Hepatic stellate cell (primary cell): ENCODE data around the gene IFNAR1.
"Not testable (repeated sequence)": the region's sequence is repeated elsewhere in the genome, so short reads cannot be mapped to it uniquely, and the experiment has no call there.

Experiments
- DNase-seq: peaks from one replicate; pipeline ENCODE4 v3.0.0; 2011; ENCODE audit warnings: low spot score

Gene IFNAR1

GRCh38 chr21:33348706-33349105, 23.9 kb downstream of the IFNAR1 start:
- DNase-seq: no peak

GRCh38 chr21:33350676-33351075, 25.9 kb downstream of the IFNAR1 start:
- no peak for DNase-seq

GRCh38 chr21:33355355-33355754, 30.6 kb downstream of the IFNAR1 start:
- no peak for DNase-seq

GRCh38 chr21:33355996-33356395, 31.2 kb downstream of the IFNAR1 start:
- DNase-seq: no peak

GRCh38 chr21:33357177-33357576, 32.4 kb downstream of the IFNAR1 start:
- no peak for DNase-seq

GRCh38 chr21:33359446-33359845, 34.7 kb downstream of the IFNAR1 start:
- DNase-seq: no peak

GRCh38 chr21:33360281-33360680, 35.5 kb downstream of the IFNAR1 start:
- peak; percentile 57 for DNase-seq

GRCh38 chr21:33360881-33361602, 36.3 kb downstream of the IFNAR1 start:
- peak; percentile 69 for DNase-seq

GRCh38 chr21:33362044-33362555, 37.3 kb downstream of the IFNAR1 start:
- no peak for DNase-seq

- DNase-seq: not testable (repeated sequence)
Observed at GRCh38 chr21:33363911-33364609, 39.3 kb downstream of the IFNAR1 start.

- DNase-seq: no peak
Observed at GRCh38 chr21:33364830-33365229, 40.1 kb downstream of the IFNAR1 start.

GRCh38 chr21:33367309-33367973, 42.7 kb downstream of the IFNAR1 start:
- DNase-seq: no peak

GRCh38 chr21:33368124-33368523, 43.4 kb downstream of the IFNAR1 start:
- no peak for DNase-seq

GRCh38 chr21:33368576-33368975, 43.8 kb downstream of the IFNAR1 start:
- DNase-seq: no peak

- DNase-seq: no peak
Observed at GRCh38 chr21:33369586-33369985, 44.8 kb downstream of the IFNAR1 start.

- no peak for DNase-seq
Observed at GRCh38 chr21:33370305-33370704, 45.5 kb downstream of the IFNAR1 start.

- DNase-seq: no peak
Observed at GRCh38 chr21:33371366-33371765, 46.6 kb downstream of the IFNAR1 start.

- no peak for DNase-seq
Observed at GRCh38 chr21:33372582-33372981, 47.8 kb downstream of the IFNAR1 start.

GRCh38 chr21:33373451-33373850, 48.7 kb downstream of the IFNAR1 start:
- DNase-seq: no peak

GRCh38 chr21:33374080-33374449, 49.3 kb downstream of the IFNAR1 start:
- no peak for DNase-seq

GRCh38 chr21:33374450-33375096, 49.8 kb downstream of the IFNAR1 start:
- DNase-seq: peak; percentile 38

- DNase-seq: no peak
Observed at GRCh38 chr21:33375101-33375644, 50.4 kb downstream of the IFNAR1 start.
